Psoas muscle (tissue), 8 donors: ENCODE data around the gene MGRN1. TPM values are rescaled to one million over a fixed set of nuclear protein-coding genes. Genes with fewer than 3 reads are reported as not detected.

ENCODE experiments used
- ATAC-seq, 4 donors: fragments of 200-7000 bp; cut with Tn5 transposase; one replicate each; pipeline ENCODE4 v1.9.1; 2020; ENCODE audit warnings: moderate library complexity in 3 of 4, mild to moderate bottlenecking in 2 of 4
- DNase-seq, 2 donors: peaks; one replicate each; pipeline ENCODE4 v3.0.0-alpha.2; 2020
- H3K27ac ChIP-seq: fragments of 200-600 bp; one replicate; pipeline ENCODE4 v1.8.0; 2022
- H3K27me3 ChIP-seq, 3 donors: fragments of 200-600 bp in 1 of 3; one replicate each; pipeline versions ENCODE4 v1.6.1 to v1.8.0; 2013 to 2022; ENCODE audit warnings: low read length in 2 of 3, mild to moderate bottlenecking in 2 of 3, moderate library complexity in 1 of 3; ENCODE audit not compliant: insufficient read depth in 3 of 3
- H3K36me3 ChIP-seq, 2 donors: fragments of 200-600 bp in 1 of 2; one replicate each; pipeline versions ENCODE4 v1.6.1 to v1.8.0; 2013 to 2022; ENCODE audit warnings: low read depth in 1 of 2, mild to moderate bottlenecking in 1 of 2, moderate library complexity in 1 of 2; ENCODE audit not compliant: insufficient read depth in 1 of 2
- H3K4me1 ChIP-seq: fragments of 200-600 bp; one replicate; pipeline ENCODE4 v1.8.0; 2022
- H3K4me3 ChIP-seq: fragments of 200-600 bp; one replicate; pipeline ENCODE4 v1.8.0; 2022; ENCODE audit warnings: mild to moderate bottlenecking
- H3K9me3 ChIP-seq: fragments of 200-600 bp; one replicate; pipeline ENCODE4 v1.8.0; 2022
- CTCF ChIP-seq: fragments of 200-600 bp; IDR thresholded peaks from one replicate; pipeline ENCODE4 v1.8.0; 2022; ENCODE audit warnings: antibody characterized with exemption
- WGBS, 3 donors: extraction: QIAGEN DNeasy Blood & Tissue Kit; methylation state at CpG; one replicate each; pipeline versions ENCODE4 v1.1.6 to v1.1.7; 2013; 5-methylcytosine and 5-hydroxymethylcytosine counted together
- intact Hi-C, 2 donors: fragments of 100-400 bp; cut with DNase I; formaldehyde crosslinking; loops; one replicate each; pipeline versions ENCODE4 v1.11.0 to v1.14.2; 2022
- polyA plus RNA-seq, 3 donors: library from polyadenylated mRNA; stranded (reverse); fragments of 200-250 nt; gene quantifications; one replicate each; pipeline ENCODE4 v1.2.3, GENCODE V29; 2013
- total RNA-seq, 4 donors: library from RNA; stranded (reverse); fragmentation: NEBNext Ultra II Directional in 2 of 4; extraction: Animal tissue kit (Norgen Biotek cat#: 25700) in 2 of 4; gene quantifications; one replicate each; pipeline versions ENCODE4 v1.2.1 to v1.2.4, GENCODE V29; 2021 to 2023
- donor health status: healthy with polysubstance abuse.
- donor health status: DM: no; HTN: no; CAD: no; lungs with moderate emphysema.
- donor health status: Bipolar disorder and iron deficiency.
- donor health status: healthy.
- donor health status: DM: yes; HTN: yes; CAD: no.
- donor health status: DM: no; HTN: no; CAD: no.
- donor health status: DM: no; HTN: no; CAD: no.
- donor health status: DM: yes; HTN: yes; CAD: no.

MGRN1 gene
- total and polyA plus RNA-seq, 7 donors, result 20.2 to 63.1 (median 44.2) TPM

- intact Hi-C loops, result no loop called here
- H3K27ac ChIP-seq, result peak overlapping the region; percentile 82
- 28 to 34% (median 31%) methylated on average over 17 of the region's 17 CpGs for WGBS, 3 donors
These were observed 108.7 kb downstream of the MGRN1 start for GRCh38 chr16:4733211-4733742.

GRCh38 chr16:4733747-4734062 lies 109.1 kb downstream of the MGRN1 start:
- DNase-seq (peak in 1 of 2 donors; percentile 37), ATAC-seq (peak in 1 of 4 donors; percentile 2)
- H3K27me3 ChIP-seq, result no peaks in the 10 kb centered on the region
- peak overlapping the region; percentile 87 for H3K4me3 ChIP-seq
- H3K27ac ChIP-seq, result peak overlapping the region; percentile 82
- no peak for TF ChIP-seq CTCF
- intact Hi-C loops, result no loop called here
- H3K9me3 ChIP-seq, result no peaks in the 10 kb centered on the region
- H3K4me1 ChIP-seq, result peaks cover 9% of the 10 kb centered on the region
- H3K36me3 ChIP-seq, result peaks cover 2 to 33% of the 10 kb centered on the region in 2 donors
- 0% methylated on average over 17 to 19 of the region's 19 CpGs for WGBS, 3 donors

More at GRCh38 chr16:4733211-4733742, 108.7 kb downstream of the MGRN1 start:
- DNase-seq (peak in 1 of 2 donors; percentile 46), ATAC-seq (no peak)
- Histone ChIP-seq H3K4me3 (peak overlapping the region; percentile 87), H3K4me1 (peaks cover 9% of the 10 kb centered on the region), H3K27me3 (no peaks in the 10 kb centered on the region), H3K9me3 (no peaks in the 10 kb centered on the region), H3K36me3 (peaks cover 2 to 37% of the 10 kb centered on the region in 2 donors)
- no peak for TF ChIP-seq CTCF

GRCh38 chr16:4734063-4734729 lies 109.6 kb downstream of the MGRN1 start, which contains the start of the genes ANKS3 and DNAAF8:
Gene ANKS3 (minus strand): TSS chr16:4734271. CDS start chr16:4730149, 4,122 bp downstream.
Gene DNAAF8 (plus strand): TSS chr16:4734537. CDS start chr16:4736515, 1,978 bp downstream.
- peak within 1 kb of the TSS; percentile 82 for H3K27ac ChIP-seq
- DNase-seq, result peak; percentile 98
- 0 to 1% (median 1%) methylated on average over 53 to 70 of the region's 70 CpGs for WGBS, 3 donors
- peak; percentile 98 for ATAC-seq
- H3K4me3 ChIP-seq, result peak within 1 kb of the TSS; percentile 87
- intact Hi-C loops, result no loop called here
- H3K4me1 ChIP-seq, result peaks cover 9% of the 10 kb centered on the region
- H3K9me3 ChIP-seq, result no peaks in the 10 kb centered on the region
- TF ChIP-seq CTCF, result no peak
- peaks cover 2 to 28% of the 10 kb centered on the region in 2 donors for H3K36me3 ChIP-seq
- H3K27me3 ChIP-seq, result no peaks in the 10 kb centered on the region

GRCh38 chr16:4734730-4735535 lies 110.3 kb downstream of the MGRN1 start:
- Histone ChIP-seq H3K4me3 (peak overlapping the region; percentile 87), H3K27ac (peak overlapping the region; percentile 82), H3K27me3 (no peaks in the 10 kb centered on the region), H3K4me1 (peaks cover 9% of the 10 kb centered on the region), H3K36me3 (peaks cover 2 to 20% of the 10 kb centered on the region in 2 donors), H3K9me3 (no peaks in the 10 kb centered on the region)
- peak; percentile 90 to 94 for DNase-seq
- ATAC-seq, result peak; percentile 77 to 88 (median 79)
- no peak for TF ChIP-seq CTCF
- whole genome bisulfite sequencing, 3 donors, result 6 to 7% (median 6%) methylated on average over 32 to 38 of the region's 38 CpGs
- intact Hi-C loops, result no loop called here
